GM12878 (cell line): ENCODE results near the gene RNF121.

Experiments
- BCL11A ChIP-seq: IDR thresholded peaks from 2 replicates; pipeline ENCODE4 v1.6.1; 2011; ENCODE audit warnings: low read depth, low read length
- FOXM1 ChIP-seq: IDR thresholded peaks from 2 replicates; pipeline ENCODE4 v1.6.1; 2012; ENCODE audit warnings: low read depth, mild to moderate bottlenecking, inconsistent platforms, low read length, moderate library complexity
- NBN ChIP-seq: fragments of 450-650 bp; IDR thresholded peaks from 2 replicates; pipeline ENCODE4 v1.6.1; 2016
- SIN3A ChIP-seq: IDR thresholded peaks from 2 replicates; pipeline ENCODE4 v1.6.1; 2012; ENCODE audit warnings: low read depth, low read length, improper control_type of control experiment
- STAT1 ChIP-seq: fragments of 450-650 bp; conservative IDR thresholded peaks from 2 replicates; pipeline ENCODE4 v1.6.1; 2014; ENCODE audit warnings: antibody characterized with exemption, mild to moderate bottlenecking
- TF ChIP-seq, protein P1 (sequence below), 3 experiments: IDR thresholded peaks in 2 of 3; conservative IDR thresholded peaks in 1 of 3; 2 replicates each; pipeline ENCODE4 v1.5.1; 2011; ENCODE audit warnings: low read depth in 3 of 3, low read length in 3 of 3, mild to moderate bottlenecking in 3 of 3, control low read depth in 2 of 3, moderate library complexity in 2 of 3, inconsistent platforms in 1 of 3, mixed read lengths in 1 of 3; ENCODE audit not compliant: control insufficient read depth in 2 of 3, insufficient read depth in 1 of 3; ENCODE audit errors: extremely low read depth in 1 of 3
- TF ChIP-seq, protein P2 (sequence below): IDR thresholded peaks from 2 replicates; pipeline ENCODE4 v1.6.1; 2012; ENCODE audit warnings: low read depth, low read length, improper control_type of control experiment

DNA sequence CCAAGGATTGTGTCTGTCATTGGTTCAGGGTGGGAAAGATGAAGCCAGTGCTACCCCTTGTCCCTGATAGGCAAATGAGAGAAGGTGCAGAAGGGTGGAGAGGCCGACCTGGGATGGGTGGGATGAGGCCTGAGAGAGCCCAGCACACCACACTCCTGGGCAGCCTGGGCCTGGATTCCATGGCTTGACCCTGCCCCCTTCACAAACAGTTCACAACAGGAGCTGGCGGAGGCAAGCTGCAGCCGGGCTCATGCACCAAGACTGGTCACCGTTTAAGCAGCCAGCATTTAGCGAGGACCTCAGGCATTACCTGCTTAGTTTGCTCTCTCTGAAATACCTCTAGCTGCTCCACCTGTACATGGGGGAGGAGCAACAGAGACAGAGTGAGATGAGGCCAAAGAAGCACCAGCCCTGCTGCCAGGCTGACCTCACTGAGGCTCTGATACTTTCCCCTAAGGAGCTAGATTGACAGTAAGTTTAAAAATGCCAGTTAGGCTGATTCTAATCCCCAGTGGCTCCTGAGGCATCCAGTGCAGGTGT, 83.3 kb downstream of the RNF121 start:
- TF ChIP-seq STAT1 (no peak), BCL11A (no peak), FOXM1 (no peak), NBN (no peak), SIN3A (no peak)
- TF ChIP-seq, protein P1, sequence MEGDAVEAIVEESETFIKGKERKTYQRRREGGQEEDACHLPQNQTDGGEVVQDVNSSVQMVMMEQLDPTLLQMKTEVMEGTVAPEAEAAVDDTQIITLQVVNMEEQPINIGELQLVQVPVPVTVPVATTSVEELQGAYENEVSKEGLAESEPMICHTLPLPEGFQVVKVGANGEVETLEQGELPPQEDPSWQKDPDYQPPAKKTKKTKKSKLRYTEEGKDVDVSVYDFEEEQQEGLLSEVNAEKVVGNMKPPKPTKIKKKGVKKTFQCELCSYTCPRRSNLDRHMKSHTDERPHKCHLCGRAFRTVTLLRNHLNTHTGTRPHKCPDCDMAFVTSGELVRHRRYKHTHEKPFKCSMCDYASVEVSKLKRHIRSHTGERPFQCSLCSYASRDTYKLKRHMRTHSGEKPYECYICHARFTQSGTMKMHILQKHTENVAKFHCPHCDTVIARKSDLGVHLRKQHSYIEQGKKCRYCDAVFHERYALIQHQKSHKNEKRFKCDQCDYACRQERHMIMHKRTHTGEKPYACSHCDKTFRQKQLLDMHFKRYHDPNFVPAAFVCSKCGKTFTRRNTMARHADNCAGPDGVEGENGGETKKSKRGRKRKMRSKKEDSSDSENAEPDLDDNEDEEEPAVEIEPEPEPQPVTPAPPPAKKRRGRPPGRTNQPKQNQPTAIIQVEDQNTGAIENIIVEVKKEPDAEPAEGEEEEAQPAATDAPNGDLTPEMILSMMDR (IDR thresholded peaks at IDR 0.05 in 2 of 3, conservative IDR thresholded peaks at IDR 0.05 in 1 of 3; ENCODE audit: control insufficient read depth in 2 of 3, extremely low read depth in 1 of 3, insufficient read depth in 1 of 3, low read depth in 3 of 3, low read length in 3 of 3): no peak
- TF ChIP-seq, protein P2, sequence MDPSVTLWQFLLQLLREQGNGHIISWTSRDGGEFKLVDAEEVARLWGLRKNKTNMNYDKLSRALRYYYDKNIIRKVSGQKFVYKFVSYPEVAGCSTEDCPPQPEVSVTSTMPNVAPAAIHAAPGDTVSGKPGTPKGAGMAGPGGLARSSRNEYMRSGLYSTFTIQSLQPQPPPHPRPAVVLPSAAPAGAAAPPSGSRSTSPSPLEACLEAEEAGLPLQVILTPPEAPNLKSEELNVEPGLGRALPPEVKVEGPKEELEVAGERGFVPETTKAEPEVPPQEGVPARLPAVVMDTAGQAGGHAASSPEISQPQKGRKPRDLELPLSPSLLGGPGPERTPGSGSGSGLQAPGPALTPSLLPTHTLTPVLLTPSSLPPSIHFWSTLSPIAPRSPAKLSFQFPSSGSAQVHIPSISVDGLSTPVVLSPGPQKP: no peak
